T-helper 2 cell treated with Interferon-gamma antibody and Interleukin-4, amounts not matched to agents 5 μg/mL and 100 μg/mL, for 36 hours (primary cell): ENCODE results near the gene C6orf89.
A peak's percentile ranks its signal among the peaks of the same experiment; 100 is the strongest.

Experiments
- DNase-seq: peaks from one replicate; pipeline ENCODE4 v3.0.0; 2021; ENCODE audit warnings: low spot score
- H3K27ac Mint-ChIP-seq: one replicate; pipeline ENCODE4 v1.8.0; 2021; ENCODE audit warnings: mild to moderate bottlenecking, mixed read lengths
- H3K27me3 Mint-ChIP-seq: one replicate; pipeline ENCODE4 v1.8.0; 2021; ENCODE audit warnings: low read depth, mixed read lengths
- H3K36me3 Mint-ChIP-seq: one replicate; pipeline ENCODE4 v1.8.0; 2021; ENCODE audit warnings: low read depth, mixed read lengths
- H3K4me1 Mint-ChIP-seq: one replicate; pipeline ENCODE4 v1.8.0; 2021; ENCODE audit warnings: low read depth, mixed read lengths
- H3K4me3 Mint-ChIP-seq: one replicate; pipeline ENCODE4 v1.8.0; 2022; ENCODE audit warnings: mild to moderate bottlenecking, moderate library complexity, mixed read lengths
- H3K9me3 Mint-ChIP-seq: one replicate; pipeline ENCODE4 v1.8.0; 2021; ENCODE audit warnings: mixed read lengths

The C6orf89 gene

DNA sequence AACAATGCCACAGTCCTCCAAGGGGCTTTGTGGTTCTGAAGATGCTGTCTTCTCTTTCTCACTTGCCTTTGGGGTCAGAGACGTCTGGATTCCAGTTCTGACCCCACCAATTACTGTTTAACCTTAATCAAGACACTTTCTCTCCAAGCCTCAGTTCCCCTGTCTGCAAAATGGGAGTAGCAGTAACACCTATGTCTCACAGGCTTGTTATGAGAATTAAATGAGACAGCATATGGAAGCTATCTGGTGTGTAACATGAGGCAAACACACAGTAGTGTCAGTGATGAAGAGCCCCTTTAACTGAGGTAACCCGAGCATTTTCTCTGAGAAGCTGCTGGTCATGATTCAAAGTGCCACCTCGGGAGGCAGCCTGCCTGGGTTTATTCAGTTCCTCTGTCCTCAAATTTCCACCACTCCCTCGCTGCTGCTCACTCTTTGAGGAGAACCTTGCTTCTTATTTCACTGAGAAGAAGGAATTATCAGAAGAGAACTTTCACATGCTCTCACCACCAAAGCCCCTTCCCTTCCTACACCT is 22.8 kb upstream of the C6orf89 start:
- Mint-ChIP-seq H3K27ac (no peak overlapping the region), H3K4me1 (peaks cover 29% of the 10 kb centered on the region), H3K36me3 (peaks cover 53% of the 10 kb centered on the region), H3K4me3 (no peak overlapping the region), H3K27me3 (no peaks in the 10 kb centered on the region), H3K9me3 (no peaks in the 10 kb centered on the region)
- DNase-seq = no peak

DNA sequence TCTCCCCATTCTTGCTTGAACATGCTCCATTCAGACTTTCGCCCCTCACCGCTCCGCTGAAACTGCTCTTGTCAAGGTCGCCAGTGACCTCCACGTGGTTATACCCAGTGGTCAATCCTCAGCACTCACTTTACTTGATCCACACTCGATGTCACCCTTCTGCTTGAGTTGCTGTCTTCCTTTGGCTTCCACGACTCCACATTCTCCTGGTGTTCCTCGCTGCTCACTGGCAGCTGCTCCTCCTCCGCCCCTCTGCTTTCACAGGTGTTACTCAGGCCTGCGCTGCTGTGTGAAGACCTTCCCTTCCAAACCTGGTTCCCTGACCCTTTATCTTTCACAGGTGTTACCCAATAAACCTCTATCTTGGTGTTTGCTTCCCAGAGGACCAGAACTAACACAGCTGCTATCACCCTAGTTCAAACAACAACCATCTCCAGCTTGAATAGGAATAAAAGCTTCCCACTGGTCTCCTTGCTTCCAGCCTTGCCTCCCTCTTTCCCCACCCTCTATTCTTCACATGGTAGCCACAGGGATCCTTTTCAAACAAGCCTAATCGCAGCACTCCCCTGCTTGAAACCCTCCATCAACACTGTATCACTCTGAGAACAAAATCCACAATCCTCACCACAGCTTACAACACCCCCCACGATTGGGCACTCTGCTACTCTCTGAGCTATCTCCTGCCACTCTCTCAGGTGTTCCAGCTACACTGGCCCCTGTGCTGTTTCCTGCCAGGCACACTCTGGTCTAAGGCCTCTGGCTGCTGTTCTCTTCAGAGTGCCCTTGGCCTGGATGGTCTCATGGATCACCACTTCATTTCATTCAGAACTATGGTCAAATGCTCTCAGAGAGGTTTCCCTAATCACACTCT is 21.8 kb upstream of the C6orf89 start:
- no peaks in the 10 kb centered on the region for H3K9me3 Mint-ChIP-seq
- H3K27me3 Mint-ChIP-seq = no peaks in the 10 kb centered on the region
- H3K36me3 Mint-ChIP-seq = peaks cover 55% of the 10 kb centered on the region
- DNase-seq = no peak
- peak overlapping the region; percentile 10 for H3K27ac Mint-ChIP-seq
- peaks cover 34% of the 10 kb centered on the region for H3K4me1 Mint-ChIP-seq
- no peak overlapping the region for H3K4me3 Mint-ChIP-seq

DNA sequence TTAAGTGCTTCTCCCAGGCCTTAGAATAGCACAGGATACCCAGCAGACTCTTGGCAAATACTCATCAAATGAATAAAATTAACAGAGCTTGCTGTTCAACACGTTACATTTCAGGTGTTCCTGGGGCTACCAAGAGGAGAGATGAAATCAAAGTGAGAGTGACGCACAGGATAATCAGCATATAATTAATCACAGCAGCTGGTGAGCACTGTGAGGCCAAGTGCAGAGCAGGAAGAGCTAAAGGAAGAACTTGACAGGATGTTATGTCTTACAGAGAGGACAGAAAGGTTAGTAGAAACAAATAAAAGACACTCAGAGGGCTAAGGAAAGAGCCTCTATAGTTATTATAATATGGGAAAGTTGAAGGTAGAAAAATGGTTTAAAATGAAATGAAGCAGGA is 19.9 kb upstream of the C6orf89 start:
- Mint-ChIP-seq H3K27me3 (no peaks in the 10 kb centered on the region), H3K4me1 (peaks cover 43% of the 10 kb centered on the region), H3K4me3 (peak overlapping the region; percentile 4), H3K36me3 (peaks cover 58% of the 10 kb centered on the region), H3K27ac (peak overlapping the region; percentile 33), H3K9me3 (no peaks in the 10 kb centered on the region)
- no peak for DNase-seq

DNA sequence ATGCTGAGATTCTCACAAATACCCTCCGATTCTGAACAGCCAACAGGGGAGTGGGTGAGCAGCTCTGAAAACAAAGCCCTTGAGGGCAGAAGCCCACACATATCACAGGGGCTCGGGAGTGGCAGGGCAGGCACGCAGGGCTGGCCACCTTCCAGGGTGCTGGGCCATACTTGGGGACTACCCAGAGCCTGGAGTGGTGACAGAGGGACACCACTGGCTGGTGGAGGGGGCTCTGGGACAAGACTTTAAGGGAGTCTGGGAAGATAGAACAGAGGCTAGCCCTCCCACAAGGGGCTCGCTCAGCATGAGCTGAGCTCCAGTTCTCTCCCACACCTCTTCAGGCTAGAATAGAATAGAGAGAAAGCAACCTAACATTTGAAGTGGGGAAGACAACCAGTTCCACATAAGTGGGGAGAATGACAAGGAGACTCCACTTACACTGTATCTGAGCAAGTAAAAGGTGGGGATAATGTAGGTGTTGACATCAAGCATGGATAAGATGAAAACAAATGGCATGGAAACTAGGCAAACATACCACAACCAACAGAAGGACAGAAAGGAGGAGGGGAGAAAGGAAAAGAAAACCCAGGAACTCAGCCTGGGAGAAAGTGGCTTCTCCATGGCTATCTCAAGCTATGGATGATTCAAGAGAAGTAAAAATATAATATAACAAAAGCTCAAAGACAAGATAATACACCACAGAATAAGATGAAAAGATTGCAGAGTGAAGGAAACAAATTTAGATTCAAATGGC is 18.1 kb upstream of the C6orf89 start:
- DNase-seq = no peak
- Mint-ChIP-seq H3K36me3 (peaks cover 61% of the 10 kb centered on the region), H3K4me3 (no peak overlapping the region), H3K9me3 (no peaks in the 10 kb centered on the region), H3K27ac (no peak overlapping the region), H3K27me3 (no peaks in the 10 kb centered on the region), H3K4me1 (peaks cover 51% of the 10 kb centered on the region)

DNA sequence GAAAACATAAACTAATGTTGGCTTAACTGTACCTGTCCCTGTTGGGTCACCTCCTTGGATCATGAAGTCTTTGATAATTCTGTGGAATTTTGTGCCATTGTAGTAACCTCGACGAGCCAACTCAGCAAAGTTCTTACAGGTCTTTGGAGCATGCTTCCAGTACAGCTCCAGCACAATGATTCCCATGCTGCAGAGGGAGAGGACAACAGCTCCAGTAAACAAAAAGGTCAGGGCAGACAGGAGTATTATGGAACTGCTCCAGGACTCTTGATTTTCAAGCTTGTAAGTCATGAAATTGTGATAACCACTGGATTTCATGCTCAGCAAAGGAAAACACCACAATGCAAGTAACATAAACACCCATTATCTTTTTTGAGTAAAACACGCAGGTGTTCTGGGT is 14.1 kb upstream of the C6orf89 start:
- no peak overlapping the region for H3K27ac Mint-ChIP-seq
- H3K9me3 Mint-ChIP-seq = no peaks in the 10 kb centered on the region
- peaks cover 57% of the 10 kb centered on the region for H3K4me1 Mint-ChIP-seq
- H3K36me3 Mint-ChIP-seq = peaks cover 44% of the 10 kb centered on the region
- no peaks in the 10 kb centered on the region for H3K27me3 Mint-ChIP-seq
- no peak for DNase-seq
- H3K4me3 Mint-ChIP-seq = no peak overlapping the region

DNA sequence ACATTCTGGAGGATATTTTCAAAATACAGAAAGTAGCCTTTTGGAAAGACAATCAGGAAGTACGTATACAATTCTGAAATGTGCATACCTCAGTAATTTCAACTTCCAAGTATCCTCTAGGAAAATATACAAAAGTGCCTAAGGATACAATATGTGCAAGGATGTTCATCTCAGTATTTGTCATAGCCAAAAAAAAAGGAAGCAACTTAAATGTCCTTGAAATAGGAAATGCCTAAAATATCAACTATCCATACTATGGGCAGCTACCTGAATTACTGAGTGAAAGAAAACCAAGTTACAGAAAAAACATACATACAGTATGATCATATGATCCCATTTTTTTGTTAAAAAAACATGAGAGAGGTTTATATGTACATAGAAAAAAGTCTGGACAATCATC is 12.6 kb upstream of the C6orf89 start:
- peak overlapping the region; percentile 98 for H3K27ac Mint-ChIP-seq
- H3K4me1 Mint-ChIP-seq = peaks cover 54% of the 10 kb centered on the region
- peaks cover 32% of the 10 kb centered on the region for H3K36me3 Mint-ChIP-seq
- H3K27me3 Mint-ChIP-seq = no peaks in the 10 kb centered on the region
- no peaks in the 10 kb centered on the region for H3K9me3 Mint-ChIP-seq
- H3K4me3 Mint-ChIP-seq = peak overlapping the region; percentile 94
- no peak for DNase-seq

DNA sequence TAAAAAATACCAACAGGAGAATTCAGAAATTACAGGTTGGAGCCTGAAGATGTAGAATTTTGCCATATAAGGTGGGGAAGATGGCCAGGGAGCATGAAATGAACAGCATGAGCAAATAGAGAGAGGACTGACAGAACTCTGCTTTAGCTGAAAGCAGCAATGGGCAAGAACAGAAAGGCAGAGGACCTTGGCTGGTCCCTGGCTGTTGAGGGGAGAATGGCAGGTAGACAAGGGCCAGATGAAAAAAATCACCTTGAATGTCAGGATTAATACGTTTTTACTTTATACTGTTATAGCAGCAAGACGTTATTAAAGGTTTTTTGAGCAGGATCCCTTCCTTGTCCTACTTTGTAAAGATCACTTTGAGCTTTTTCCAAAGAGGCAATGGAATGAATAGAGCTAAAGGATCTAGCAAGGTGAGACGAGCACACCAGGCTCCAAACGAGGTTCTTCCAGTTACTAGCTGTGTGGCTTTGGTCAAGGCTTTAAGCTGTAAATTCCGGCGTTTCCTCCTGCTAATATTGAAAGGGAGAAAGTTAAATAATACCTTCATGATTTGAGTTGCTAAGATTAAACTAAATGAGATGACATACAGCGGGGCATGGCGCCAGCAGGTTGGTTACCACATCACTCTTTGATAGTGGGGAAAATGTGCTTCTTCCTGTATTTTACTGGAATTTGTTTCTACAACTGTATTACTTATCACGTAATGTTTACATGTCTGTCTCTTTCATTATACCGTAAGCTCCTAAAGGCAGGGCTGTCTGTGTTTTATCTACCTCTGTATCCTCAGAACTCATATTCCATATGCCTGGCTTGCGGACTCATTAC is 11.9 kb upstream of the C6orf89 start:
- H3K27ac Mint-ChIP-seq = peak overlapping the region; percentile 98
- no peak for DNase-seq
- H3K27me3 Mint-ChIP-seq = no peaks in the 10 kb centered on the region
- H3K9me3 Mint-ChIP-seq = no peaks in the 10 kb centered on the region
- peaks cover 54% of the 10 kb centered on the region for H3K4me1 Mint-ChIP-seq
- H3K36me3 Mint-ChIP-seq = peaks cover 29% of the 10 kb centered on the region
- peak overlapping the region; percentile 94 for H3K4me3 Mint-ChIP-seq

DNA sequence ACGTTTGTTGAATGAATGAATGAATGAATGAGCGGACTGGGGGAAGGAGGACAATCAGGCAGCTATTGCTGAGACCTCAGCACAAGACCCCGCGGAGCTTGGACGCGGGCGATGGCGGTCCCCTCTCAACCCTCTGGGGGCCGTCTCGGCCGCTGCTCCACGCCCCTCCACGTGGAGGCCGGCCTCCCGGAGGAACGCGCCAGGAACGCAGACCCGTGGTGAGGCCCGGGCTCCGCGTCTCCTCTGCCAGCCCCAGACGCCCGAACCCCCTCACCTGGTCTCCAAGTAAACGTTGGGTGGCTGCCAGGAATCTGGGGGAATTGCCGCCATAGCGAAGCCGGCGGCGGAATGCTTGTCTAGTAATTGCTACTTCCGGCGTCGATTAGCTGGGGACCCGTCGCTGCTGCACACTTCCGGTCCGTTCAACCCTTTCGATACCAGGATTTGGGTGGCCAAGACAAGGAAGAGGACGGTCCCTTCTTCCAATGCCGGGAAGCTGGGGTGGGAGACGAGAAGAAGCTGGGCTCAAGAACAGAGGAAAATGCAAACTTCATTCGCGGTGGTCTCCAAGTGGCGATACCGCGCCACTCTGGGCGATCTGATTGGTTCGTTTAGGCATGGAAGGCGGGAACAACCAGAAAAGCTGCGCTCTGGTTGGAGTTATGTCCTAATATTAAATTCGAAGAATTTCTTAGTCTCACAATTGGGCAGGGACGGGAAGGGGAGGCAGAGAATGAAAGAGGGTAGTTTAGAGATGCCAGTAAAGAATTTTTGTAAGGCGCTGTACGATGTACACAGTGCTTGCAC is 11.1 kb upstream of the C6orf89 start, which contains the start of gene PPIL1:
PPIL1 (minus strand) TSS at position 361 of the 807 bp plus-strand sequence; CDS start at position 330, 31 bp downstream.
- Mint-ChIP-seq H3K4me3 (peak within 1 kb of the TSS; percentile 94), H3K27me3 (no peaks in the 10 kb centered on the region), H3K9me3 (no peaks in the 10 kb centered on the region), H3K4me1 (peaks cover 52% of the 10 kb centered on the region), H3K27ac (peak within 1 kb of the TSS; percentile 98), H3K36me3 (peaks cover 25% of the 10 kb centered on the region)
- peak; percentile 79 for DNase-seq

DNA sequence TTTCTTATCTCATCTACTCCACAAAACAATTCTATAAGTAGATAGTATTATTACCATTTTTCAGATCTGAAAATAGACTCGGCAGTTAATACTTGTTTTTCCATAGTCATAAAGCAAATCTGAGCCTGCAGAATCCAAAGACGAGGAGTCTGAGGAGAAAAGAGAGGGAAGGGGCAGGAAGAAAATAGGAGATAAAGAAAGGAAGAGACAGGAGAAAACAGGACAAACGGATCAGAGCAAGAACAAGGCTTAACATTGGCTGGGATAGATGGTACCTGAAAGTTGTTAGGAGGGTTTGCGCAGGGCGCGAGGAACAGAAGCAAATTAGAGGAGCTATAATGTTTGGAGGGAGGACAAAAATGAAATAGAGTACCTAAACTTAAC is 10.5 kb upstream of the C6orf89 start:
- H3K27ac Mint-ChIP-seq = peak overlapping the region; percentile 98
- no peaks in the 10 kb centered on the region for H3K27me3 Mint-ChIP-seq

DNA sequence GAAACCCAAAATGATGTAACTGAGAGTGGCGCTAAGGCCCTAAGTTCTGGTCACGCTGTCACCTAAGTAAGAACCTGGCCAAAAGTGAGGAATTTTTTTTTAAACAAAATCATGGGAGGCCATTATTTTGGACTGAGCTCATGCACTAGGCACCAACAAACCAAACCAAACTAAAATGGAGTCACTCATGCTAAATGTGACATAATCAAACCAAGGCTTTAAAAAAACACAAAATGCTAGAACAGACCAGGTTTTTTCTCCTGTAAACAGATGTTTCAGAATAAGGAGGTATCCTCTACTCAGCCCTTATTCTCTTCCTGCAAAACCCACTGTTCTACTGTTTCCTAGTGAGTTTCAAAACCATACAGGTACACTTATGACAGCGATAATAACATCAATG is 1.1 kb upstream of the C6orf89 start:
- no peak for DNase-seq
- H3K9me3 Mint-ChIP-seq = no peaks in the 10 kb centered on the region
- peaks cover 7% of the 10 kb centered on the region for H3K36me3 Mint-ChIP-seq
- no peak overlapping the region for H3K27ac Mint-ChIP-seq
- no peaks in the 10 kb centered on the region for H3K27me3 Mint-ChIP-seq
- H3K4me3 Mint-ChIP-seq = no peak overlapping the region
- peaks cover 25% of the 10 kb centered on the region for H3K4me1 Mint-ChIP-seq

More for the DNA sequence above, 10.5 kb upstream of the C6orf89 start:
- Mint-ChIP-seq H3K4me3 (peak overlapping the region; percentile 94), H3K4me1 (peaks cover 48% of the 10 kb centered on the region), H3K9me3 (no peaks in the 10 kb centered on the region), H3K36me3 (peaks cover 20% of the 10 kb centered on the region)
- DNase-seq = no peak

DNA sequence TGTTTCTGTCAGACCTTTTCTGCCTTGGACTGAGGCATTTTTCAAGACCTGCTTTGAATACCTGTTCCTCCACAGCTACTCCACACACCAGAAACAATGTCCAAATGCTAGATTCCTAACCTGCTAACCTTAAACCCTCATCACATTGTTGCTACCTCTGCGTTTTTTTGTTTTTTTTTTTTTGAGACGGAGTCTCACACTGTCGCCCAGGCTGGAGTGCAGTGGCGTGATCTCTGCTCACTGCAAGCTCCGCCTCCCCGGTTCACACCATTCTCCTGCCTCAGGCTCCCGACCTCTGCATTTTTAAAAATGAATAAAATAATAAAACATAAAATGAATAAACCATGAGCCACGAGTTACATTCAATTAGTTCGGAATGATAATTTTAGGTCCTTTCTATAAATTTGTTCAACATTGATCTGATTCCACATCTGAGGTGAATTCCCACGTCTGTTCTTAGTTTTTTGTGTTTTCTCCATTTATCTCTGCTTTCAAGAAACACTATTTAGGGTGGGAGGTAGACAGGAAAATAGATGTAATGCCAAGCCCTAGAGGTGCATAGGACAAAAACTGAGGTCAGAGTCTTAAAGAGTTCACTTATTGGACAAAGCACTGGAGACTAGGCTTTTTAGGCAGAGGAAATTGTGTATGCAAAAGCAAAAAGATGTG is 1.3 kb downstream of the C6orf89 start:
- DNase-seq = no peak
- peaks cover 11% of the 10 kb centered on the region for H3K36me3 Mint-ChIP-seq
- H3K4me3 Mint-ChIP-seq = peak overlapping the region; percentile 91
- H3K27me3 Mint-ChIP-seq = no peaks in the 10 kb centered on the region
- H3K27ac Mint-ChIP-seq = peak overlapping the region; percentile 59
- H3K9me3 Mint-ChIP-seq = no peaks in the 10 kb centered on the region
- H3K4me1 Mint-ChIP-seq = peaks cover 28% of the 10 kb centered on the region

DNA sequence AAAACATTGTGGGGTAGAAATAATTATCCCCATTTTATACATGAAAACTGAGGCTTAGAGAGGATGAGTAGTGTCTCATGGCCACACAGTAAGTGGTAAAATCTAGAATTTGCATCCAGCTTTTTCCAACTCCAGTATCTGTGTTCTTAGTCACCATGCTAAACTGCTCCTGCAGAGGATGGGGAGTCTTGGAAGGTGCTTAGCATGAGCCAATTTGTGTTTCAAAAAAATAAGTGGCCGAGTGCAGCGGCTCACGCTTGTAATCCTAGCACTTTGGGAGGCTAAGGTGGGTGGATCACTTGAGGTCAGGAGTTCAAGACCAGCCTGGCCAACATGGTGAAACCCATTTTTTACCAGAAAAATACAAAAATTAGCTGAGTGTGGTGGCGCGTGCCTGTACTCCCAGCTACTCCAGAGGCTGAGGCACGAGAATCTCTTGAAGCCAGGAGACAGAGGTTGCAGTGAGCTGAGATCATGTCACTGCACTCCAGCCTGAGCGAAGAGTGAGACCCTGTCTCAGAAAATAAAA is 2.4 kb downstream of the C6orf89 start:
- H3K36me3 Mint-ChIP-seq = peaks cover 11% of the 10 kb centered on the region
- H3K27me3 Mint-ChIP-seq = no peaks in the 10 kb centered on the region
- DNase-seq = no peak
- peaks cover 28% of the 10 kb centered on the region for H3K4me1 Mint-ChIP-seq
- H3K9me3 Mint-ChIP-seq = no peaks in the 10 kb centered on the region
- H3K4me3 Mint-ChIP-seq = no peak overlapping the region
- H3K27ac Mint-ChIP-seq = no peak overlapping the region
